Kidney epithelial cell (primary cell): ENCODE data around the gene MAP3K20. TPM values are rescaled to one million over a fixed set of nuclear protein-coding genes. Genes with fewer than 3 reads are reported as not detected.

Experiments used
- DNase-seq: peaks from one replicate; pipeline ENCODE4 v3.0.0-alpha.2; 2010; ENCODE audit warnings: low read depth
- H3K27me3 ChIP-seq: 2 replicates; pipeline ENCODE4 v1.6.0; 2011; ENCODE audit warnings: low read length; ENCODE audit not compliant: control insufficient read depth, insufficient read depth
- H3K36me3 ChIP-seq: 2 replicates; pipeline ENCODE4 v1.5.1; 2011; ENCODE audit warnings: low read length; ENCODE audit not compliant: control insufficient read depth, insufficient read depth
- H3K4me3 ChIP-seq: 2 replicates; pipeline ENCODE4 v1.5.1; 2011; ENCODE audit warnings: low read depth, mild to moderate bottlenecking, control low read depth, low read length
- total RNA-seq: library from RNA; depleted of rRNA; stranded (reverse); fragments of >200 nt; gene quantifications from 2 replicates; pipeline ENCODE4 v1.2.3, GENCODE V29; 2015
- TF ChIP-seq, protein P1 (sequence below): IDR thresholded peaks from 2 replicates; pipeline ENCODE4 v1.5.1; 2011; ENCODE audit warnings: mild to moderate bottlenecking, moderate library complexity, low read length, control low read depth, inconsistent platforms; ENCODE audit not compliant: insufficient read depth, poor library complexity, severe bottlenecking

MAP3K20 gene
- total RNA-seq, 1 donor from 2014 or later: 18.9 TPM

DNA sequence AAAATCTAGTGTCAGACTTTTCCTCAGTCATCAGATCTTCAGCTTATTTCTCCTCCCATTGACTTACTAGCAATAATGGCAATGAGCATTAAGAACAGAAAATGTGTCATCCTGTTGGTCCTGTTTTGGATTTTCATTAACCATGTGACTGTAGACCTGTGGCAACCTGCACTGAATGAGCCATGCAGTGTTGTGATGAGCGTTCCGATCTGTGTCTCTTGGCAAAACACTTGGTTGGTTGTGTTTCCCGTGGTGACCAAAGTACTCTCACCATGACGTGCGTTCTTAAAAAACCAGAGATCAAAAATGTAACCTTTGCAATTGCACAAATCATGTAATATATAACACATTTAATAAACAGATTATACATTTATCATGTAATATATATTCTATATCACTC lies 138.6 kb downstream of the MAP3K20 start:
- TF ChIP-seq, protein P1, sequence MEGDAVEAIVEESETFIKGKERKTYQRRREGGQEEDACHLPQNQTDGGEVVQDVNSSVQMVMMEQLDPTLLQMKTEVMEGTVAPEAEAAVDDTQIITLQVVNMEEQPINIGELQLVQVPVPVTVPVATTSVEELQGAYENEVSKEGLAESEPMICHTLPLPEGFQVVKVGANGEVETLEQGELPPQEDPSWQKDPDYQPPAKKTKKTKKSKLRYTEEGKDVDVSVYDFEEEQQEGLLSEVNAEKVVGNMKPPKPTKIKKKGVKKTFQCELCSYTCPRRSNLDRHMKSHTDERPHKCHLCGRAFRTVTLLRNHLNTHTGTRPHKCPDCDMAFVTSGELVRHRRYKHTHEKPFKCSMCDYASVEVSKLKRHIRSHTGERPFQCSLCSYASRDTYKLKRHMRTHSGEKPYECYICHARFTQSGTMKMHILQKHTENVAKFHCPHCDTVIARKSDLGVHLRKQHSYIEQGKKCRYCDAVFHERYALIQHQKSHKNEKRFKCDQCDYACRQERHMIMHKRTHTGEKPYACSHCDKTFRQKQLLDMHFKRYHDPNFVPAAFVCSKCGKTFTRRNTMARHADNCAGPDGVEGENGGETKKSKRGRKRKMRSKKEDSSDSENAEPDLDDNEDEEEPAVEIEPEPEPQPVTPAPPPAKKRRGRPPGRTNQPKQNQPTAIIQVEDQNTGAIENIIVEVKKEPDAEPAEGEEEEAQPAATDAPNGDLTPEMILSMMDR: no peak
- Histone ChIP-seq H3K27me3 (no peaks in the 10 kb centered on the region), H3K4me3 (no peak overlapping the region), H3K36me3 (no peaks in the 10 kb centered on the region)
- DNase-seq: no peak

DNA sequence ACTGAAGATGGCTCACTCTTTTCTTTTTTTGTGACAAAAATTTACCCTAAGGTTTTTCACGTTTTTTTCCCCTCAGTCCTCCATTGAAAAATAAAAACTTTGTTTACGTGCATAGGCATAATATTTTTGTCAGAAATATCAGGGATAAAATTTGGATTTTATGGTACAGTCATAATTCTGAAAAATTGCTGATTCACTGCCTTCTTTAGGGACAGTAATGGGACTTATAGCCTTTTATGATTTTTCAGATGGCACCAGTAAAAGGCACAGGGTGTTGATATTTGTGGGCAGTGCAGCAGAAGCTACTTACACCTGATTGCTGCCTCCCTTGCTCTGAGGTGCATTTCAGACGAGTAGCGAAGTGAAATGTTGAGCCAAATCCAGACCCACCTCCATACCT lies 139.7 kb downstream of the MAP3K20 start:
- Histone ChIP-seq H3K4me3 (no peak overlapping the region), H3K27me3 (no peaks in the 10 kb centered on the region), H3K36me3 (no peaks in the 10 kb centered on the region)
- TF ChIP-seq, protein P1: no peak
- no peak for DNase-seq

DNA sequence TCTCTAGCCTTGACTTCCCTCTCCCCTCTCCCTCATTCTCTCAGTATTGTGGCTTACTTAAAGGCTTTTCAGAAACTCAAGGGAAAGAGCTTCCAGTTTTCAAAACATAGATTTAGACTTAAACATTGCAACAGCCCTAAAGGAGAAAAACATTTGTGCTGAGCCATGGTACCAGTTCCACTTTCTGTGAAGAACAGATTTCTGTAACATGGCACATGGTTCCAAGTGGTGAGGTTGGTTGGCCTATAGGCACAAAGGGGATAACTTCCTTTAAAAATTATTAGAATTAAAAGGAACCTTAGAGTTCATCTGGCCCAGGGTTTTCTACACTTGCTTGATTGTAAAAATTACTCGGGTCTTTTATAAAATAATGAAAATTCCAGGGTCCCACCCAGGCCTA lies 140.4 kb downstream of the MAP3K20 start:
- DNase-seq: no peak
- Histone ChIP-seq H3K4me3 (no peak overlapping the region), H3K36me3 (no peaks in the 10 kb centered on the region), H3K27me3 (no peaks in the 10 kb centered on the region)
- TF ChIP-seq, protein P1: no peak

DNA sequence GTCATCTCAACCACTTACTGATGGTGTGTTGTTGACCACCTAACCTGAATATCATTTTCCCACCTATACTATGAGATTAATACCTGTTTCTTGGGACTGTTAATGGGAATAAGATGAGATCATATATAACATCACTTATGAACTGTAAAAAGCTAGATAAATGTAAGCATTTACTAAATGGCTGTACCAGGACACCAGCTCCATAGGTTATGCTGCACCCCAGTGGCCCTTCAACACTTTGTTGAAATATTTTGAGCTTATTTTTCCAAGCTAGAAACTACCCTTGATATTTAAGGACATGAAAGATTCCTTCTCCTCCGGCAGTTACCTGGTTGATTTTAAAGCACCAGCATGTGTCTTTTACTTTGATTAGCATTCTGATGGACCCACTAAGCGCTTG lies 141.0 kb downstream of the MAP3K20 start:
- Histone ChIP-seq H3K36me3 (no peaks in the 10 kb centered on the region), H3K27me3 (no peaks in the 10 kb centered on the region), H3K4me3 (no peak overlapping the region)
- no peak for DNase-seq
- TF ChIP-seq, protein P1: no peak

DNA sequence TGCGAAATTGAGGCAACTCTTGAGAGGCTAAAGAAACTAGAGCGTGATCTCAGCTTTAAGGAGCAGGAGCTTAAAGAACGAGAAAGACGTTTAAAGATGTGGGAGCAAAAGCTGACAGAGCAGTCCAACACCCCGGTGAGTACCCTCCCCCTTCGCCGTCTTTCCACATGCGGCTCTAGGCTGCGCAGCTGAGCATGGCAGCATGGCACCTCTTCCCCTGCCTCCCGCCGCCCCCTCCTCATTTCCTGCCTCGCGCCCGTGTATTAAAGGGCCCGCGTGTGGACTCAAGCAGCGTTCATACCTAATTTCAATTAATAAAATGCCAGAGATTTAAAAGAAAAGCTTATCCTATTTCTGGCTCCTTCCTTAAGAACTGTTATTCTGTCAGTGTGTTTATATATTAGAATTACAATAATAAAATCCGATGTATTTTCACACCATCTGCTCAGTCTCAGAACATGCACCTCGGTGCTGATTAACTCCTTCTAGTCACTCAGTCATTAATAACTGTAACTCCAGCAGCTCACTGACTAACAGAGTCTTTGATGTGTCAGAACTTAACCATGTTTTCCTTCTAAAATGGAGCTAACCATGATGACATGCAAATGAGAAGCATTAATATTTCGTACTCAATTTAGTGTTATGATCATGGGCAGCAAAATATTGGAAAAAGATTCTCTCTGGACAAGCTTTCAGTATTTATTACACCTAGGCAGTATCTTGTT lies 141.6 kb downstream of the MAP3K20 start:
- H3K36me3 ChIP-seq: no peaks in the 10 kb centered on the region
- TF ChIP-seq, protein P1: no peak
- H3K27me3 ChIP-seq: no peaks in the 10 kb centered on the region
- DNase-seq: no peak
- no peak overlapping the region for H3K4me3 ChIP-seq
